NOMO-1 treated with DMSO at 0.1 percent for 48 hours (cell line): Measurements from ENCODE around the gene MR1.

Experiments used
- DNase-seq: peaks from one replicate; lab custom pipeline; 2025; ENCODE audit not compliant: unreplicated experiment; lab: John Stamatoyannopoulos, UW

MR1 gene

DNA sequence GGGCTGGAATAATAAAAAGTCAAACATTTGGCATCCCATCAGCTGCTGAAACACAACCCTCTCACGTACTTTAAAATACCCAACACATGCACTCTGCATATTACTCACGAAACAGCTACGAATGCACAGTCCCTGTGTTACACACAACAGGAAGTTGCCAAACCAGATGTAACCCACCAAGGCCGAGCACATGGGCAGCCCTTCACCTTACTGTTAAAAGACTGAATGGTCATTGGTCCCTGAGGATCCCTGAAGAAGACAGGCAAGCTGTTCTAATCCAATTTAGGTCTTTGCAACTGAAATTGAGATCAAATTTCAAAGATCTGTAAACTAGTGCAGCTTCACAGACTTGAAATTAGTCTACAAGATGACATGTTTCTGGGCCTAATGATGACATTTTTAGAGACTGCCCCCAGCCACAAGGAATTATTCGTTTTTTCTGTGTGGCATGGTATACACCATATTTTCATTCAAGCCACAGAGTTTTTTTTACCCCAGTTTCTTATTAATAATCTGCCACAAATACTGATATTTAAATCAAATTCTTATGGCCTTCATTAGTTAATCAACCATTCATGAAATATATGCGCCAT lies 29.1 kb downstream of the MR1 start:
- DNase-seq = peak; percentile 75

DNA sequence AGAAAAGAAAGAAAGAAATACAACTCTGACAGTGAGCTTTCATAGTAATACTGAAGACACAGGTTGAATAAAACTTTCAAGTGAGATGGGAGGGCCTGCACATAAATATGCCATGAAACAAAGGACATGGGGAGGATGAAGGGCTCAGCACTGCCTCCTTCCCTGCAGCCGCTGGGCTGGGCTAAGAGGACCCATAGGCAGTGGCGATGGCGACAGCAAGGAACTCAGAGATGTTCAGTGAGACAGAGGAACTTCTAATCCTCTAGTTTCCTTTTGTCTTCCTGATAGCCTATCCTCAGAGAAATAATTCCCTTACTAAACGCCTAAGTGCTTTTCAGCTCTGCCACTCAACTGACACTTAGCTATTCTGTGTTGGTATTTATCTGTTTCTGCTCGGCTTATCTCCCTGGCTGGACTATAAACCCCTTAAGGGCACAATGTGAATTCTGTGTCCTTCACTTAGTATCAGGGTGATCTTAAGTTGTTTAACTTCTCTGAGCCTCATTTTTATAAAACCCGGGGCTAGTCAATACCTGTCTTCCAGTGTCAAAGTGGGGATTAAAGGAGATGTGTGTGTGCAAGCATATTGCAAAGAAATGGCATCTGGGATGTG lies 30.3 kb downstream of the MR1 start:
- DNase-seq = no peak

DNA sequence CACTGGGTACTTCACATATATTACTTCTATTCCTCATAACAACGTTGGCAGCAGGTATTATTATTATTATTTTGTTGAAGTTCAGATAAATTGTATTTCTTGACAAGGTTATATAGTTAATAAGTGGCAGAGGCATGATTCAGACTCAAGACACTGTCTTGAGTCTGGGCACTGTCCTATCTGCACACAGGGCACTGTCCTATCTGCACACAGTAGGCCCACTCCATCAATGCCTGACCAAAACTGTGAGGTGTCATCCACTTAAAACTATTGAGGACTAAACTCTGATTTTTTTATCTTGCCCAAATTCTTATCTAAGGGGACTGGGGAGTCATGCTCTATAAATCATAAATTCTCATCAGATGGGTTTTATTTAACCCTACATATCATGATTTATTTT lies 30.9 kb downstream of the MR1 start:
- no peak for DNase-seq

DNA sequence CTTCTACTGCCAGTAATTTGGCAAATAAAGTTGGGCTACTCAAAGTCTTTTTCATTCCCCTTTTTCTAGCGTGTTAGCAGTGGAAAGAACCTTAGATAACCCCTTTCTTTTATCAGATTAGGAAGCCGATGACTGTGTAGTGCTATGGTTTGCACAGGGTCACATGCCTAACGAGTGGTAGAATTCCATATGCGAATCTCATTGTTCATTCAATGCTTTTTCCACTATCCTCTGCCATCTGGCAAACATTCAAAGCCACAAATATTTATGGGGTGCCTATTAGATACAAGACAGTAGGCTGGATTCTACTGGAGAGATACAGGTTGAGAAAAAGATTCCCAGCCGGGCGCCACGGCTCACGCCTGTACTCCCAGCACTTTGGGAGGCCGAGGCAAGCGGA lies 39.9 kb downstream of the MR1 start:
- no peak for DNase-seq

DNA sequence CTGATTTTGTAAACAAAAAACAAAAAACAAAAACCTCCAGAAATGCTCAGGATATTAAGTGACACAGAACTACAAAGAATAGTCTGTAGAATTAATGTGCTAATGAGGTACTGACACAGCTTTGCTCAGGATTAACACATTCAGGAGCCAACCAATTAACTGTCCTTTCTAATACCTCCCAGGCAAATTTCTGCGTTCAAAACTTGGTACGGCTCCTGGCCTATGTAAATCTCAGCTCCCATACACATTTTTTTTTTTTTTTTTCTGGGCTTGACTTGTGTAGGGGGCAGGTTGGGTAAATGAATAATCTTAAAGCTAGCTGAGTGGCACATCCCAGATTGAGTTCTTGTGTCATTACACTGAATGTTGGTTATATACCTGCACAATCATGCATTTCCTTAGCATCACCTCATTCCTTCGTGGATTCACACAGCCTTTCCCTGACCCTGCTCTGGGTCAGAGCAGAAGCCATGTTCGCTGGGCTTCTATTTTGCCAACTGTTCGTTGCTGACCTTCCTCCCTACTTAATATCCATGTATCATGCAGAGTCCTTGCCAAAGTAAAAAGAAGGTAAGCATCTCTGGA lies 42.1 kb downstream of the MR1 start:
- DNase-seq = no peak

DNA sequence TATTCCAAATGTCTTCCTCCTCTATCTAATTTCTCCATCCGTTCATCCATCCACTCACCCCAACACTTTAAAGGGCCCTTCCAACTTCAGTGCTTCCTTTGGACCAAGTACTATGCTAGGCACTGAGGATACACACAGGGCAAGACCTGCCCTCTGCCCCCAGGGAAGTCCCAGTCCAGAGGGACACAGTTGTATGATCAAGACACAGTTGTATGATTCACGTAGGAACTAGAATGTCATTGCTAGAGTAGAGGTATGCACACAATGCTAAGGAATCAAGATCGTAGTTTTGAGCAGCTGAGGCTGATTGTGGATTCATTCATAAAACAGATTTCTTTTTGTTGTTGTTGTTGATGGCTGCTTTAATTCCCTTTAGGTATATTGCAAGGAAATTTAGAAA lies 43.1 kb downstream of the MR1 start:
- no peak for DNase-seq

GRCh38 chr1:181077576-181078242 lies 43.9 kb downstream of the MR1 start:
- no peak for DNase-seq

DNA sequence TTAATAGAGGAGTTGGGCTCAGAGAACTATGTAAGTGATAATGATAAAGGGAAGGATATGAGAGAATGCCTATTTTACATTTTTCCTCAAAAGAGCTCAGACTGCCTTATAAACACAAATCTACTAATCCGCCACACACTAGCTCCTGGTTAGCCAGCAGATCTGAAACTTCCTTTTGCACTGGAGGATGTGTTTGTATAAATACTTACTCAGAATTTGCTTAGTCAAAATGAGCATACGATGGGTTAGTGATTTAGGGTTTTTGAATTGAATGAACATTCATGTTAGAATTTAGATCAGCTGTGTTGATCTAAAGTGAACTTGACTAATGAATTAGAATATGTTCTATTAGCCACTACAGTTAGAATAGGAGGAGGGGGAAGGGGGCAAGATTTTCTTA lies 45.6 kb downstream of the MR1 start:
- DNase-seq = no peak

DNA sequence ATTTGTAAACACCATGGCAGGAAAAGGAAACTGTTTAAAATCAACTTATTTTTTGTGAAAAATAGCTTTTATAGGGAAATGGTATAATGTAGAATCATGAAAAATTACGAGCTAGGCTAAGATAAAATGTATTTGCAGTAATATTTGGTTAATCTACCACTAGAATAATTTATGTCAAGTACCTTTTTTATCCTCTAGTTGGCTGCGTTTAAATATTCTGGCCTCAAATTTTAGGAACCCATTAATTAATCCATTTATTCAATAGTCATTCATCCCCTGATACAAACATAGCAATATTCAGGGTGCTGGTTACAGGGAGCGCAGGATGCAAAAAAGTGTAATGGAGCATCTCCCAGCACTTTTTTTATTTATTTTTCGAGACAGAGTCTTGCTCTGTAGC lies 46.1 kb downstream of the MR1 start:
- no peak for DNase-seq

GRCh38 chr1:181080556-181080955 lies 46.8 kb downstream of the MR1 start:
- peak; percentile 13 for DNase-seq

GRCh38 chr1:181081395-181081794 lies 47.6 kb downstream of the MR1 start:
- no peak for DNase-seq

GRCh38 chr1:181083842-181084605 lies 50.2 kb downstream of the MR1 start:
- peak; percentile 94 for DNase-seq

DNA sequence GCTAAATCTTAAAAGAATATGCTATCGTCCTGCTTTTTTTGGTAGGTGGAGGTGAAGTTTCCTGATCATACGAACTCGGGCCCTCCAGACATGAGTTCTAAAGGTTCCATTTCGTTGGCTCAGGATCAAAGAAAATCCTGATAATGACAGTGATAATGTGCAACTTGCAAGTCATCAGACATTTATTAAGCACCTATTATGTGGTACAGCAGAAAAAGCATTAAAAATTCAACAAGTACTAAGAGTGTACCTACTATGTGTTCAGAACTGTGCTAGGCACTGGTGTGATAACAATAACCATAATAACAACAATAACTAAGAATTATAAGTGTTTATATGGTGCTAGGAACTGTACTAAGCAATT lies 50.8 kb downstream of the MR1 start:
- DNase-seq = no peak

- no peak for DNase-seq
Observed at GRCh38 chr1:181086091-181086490, 52.3 kb downstream of the MR1 start.

- peak; percentile 57 for DNase-seq
Observed at GRCh38 chr1:181086926-181087325, 53.1 kb downstream of the MR1 start.

GRCh38 chr1:181087400-181087901 lies 53.7 kb downstream of the MR1 start:
- DNase-seq = peak; percentile 85

DNA sequence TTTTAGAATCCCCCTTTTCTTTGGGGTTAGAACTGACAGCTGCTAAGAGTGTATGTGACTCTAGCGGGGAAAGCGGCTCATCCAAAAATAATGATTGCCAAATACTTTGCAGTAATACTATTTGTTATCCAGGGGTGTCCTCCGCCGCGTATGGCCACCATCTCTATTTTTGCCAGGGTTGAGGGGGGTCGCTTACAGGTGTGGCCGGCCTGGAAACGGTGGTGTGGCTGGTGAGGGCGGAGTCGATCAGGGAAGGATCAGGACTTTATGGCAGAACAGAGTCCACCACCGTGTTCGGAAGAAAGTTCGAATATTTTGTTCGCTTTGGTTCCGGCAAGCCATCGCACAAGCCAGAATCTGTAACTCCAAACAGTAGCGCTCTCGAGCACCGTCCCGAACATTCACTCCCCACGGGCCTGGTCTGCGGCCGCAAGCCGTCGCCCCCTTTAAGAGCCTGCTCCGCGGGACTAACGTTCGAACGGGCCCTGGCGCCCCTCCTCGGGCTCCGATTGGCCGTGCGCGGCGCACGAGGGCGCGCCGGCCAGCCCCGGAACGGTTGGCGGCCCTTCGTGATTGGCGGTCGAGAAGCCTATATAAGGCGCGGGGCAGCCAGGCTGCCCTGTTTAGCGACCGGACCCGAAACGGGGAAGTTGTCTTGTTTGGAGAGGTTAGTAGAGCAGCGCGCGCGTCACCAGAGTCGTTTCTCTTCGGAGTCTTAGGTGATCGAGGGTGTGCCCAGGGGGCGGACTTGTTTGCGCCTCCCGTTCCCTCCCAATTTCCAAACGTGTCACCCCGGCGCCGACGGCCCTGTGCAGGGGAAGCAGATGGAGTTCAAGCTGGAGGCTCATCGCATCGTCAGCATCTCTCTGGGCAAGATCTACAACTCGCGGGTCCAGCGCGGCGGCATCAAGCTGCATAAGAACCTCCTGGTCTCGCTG lies 54.6 kb downstream of the MR1 start, which contains the start of gene IER5:
Gene IER5, plus strand, starts transcription at position 622 of the 938 bp plus-strand sequence. Its CDS starts 203 bp downstream, at position 825.
- DNase-seq = peak; percentile 96

GRCh38 chr1:181089017-181089675 lies 55.4 kb downstream of the MR1 start:
- DNase-seq = no peak

DNA sequence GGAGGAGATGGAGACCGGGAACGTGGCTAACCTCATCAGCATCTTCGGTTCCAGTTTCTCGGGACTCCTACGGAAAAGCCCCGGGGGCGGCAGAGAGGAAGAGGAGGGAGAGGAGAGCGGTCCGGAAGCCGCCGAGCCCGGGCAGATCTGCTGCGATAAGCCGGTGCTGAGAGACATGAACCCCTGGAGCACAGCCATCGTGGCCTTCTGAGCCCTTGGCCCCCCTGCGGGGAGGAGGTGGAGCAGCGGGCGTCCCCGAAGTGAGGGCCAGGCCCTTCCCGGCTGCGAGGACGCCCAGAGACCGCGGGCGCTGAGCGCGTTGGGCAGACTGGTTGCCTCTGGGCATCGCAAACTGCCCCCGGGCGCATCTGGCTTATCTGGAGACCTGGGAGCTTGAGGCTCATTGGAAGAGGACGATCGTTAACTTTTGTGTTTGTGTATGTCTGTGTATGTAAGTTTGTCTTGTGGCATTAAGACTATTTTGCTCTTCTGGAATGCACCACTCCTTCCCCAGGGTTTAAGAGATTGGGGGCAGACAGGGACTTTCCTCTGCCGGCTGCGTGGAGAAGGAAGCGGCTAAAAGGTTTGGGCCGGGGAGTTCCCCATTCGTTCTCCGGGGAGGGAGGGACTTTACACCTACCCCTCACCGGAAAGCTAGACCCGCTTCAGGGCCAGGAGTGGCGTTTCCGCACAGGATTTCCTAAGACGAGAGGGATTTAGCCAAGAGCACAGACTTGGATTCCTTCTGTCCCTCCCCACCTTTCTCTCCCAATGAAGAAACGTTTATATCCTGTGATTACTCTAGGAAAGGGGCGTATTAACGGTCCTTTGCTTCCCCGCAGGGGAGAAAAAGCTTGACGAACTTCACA lies 56.1 kb downstream of the MR1 start:
- peak; percentile 43 for DNase-seq
